NCI-H2081 (cell line): ENCODE measurements around the gene RNASE8.
"Not testable (repeated sequence)": the region's sequence is repeated elsewhere in the genome, so short reads cannot be mapped to it uniquely, and the experiment has no call there.

Source experiments
- DNase-seq, 2 experiments: peaks; one replicate each; lab custom pipeline; 2025; lab: John Stamatoyannopoulos, UW

Gene RNASE8

GRCh38 chr14:21030531-21030930, 27.1 kb upstream of the RNASE8 start:
- no peak for DNase-seq

GRCh38 chr14:21032326-21033132, 25.1 kb upstream of the RNASE8 start:
- DNase-seq = no peak

- DNase-seq = no peak
These were observed 24.4 kb upstream of the RNASE8 start for GRCh38 chr14:21033133-21033698.

- DNase-seq = no peak
These were observed 22.9 kb upstream of the RNASE8 start, which contains the start of gene RNASE13 for GRCh38 chr14:21034707-21035106. TSS of gene RNASE13 (minus strand) at chr14:21034807. CDS start at chr14:21034288, 519 bp downstream.

GRCh38 chr14:21036751-21037150, 20.9 kb upstream of the RNASE8 start:
- no peak for DNase-seq

DNA sequence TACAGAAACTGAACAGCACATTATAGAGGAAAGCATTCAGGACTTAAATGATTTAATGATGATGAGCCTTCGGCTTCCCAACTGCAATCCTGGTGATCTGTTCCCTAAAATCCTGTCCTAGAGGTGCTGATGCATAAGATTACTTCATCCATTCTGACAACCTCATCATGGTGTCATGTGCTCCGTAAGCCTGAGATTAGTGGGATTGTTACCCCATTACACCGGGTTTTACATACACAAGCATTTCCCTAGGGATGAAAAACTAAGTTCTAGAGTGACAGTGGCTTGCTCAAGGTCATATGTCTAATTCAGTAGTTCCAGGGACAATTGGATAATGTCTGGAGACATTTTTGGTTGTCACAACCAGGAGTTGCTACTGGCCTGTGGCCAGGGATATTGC, 20.5 kb upstream of the RNASE8 start:
- no peak for DNase-seq

- DNase-seq = no peak
These were observed 18.9 kb upstream of the RNASE8 start for GRCh38 chr14:21038441-21039422.

GRCh38 chr14:21039585-21040369, 17.8 kb upstream of the RNASE8 start:
- peak in 1 of 2 experiments; percentile 2 for DNase-seq

DNA sequence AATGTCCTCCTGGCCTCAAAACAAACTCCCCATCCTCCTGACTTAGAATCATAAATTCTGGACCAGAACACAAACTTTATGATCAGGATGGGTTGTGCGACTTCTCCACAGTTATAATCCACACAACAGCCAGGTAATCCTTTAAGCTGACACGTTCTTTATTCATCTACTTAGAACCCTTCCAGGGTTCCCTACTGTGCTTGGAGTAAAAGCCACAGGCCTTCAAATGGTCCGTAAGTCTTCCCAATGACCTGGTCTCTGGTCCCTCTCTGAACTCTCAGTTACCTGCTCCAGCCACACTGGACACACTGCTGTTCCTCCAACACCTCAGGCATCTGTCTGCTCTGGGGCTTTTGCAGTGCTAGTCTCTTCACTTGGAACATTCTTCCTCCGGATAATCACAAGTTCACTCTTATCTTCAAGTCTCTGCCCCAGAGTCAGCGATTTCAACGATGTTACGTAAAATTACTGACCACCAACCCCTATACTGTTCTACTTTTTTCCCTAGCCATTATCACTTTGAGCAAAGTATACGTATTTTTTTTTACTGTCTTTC, 17.2 kb upstream of the RNASE8 start:
- no peak for DNase-seq

DNA sequence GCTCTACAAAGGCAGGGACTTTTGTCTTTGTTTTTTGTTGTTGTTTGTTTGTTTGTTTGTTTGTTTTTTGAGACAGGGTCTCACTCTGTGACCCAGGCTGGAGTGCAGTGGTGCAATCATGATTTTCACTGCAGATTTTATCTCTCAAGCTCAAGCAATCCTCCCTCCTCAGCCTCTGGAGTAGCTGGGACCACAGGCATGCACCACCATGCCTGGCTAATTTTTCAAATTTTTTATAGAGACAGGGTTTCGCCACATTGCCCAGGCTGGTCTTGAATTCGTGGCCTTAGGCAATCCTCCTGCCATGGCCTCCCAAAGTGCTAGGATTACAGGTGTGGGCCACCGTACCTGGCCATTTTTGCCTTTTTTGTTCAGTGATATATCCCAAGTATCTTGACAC, 16.7 kb upstream of the RNASE8 start:
- not testable (repeated sequence) for DNase-seq

DNA sequence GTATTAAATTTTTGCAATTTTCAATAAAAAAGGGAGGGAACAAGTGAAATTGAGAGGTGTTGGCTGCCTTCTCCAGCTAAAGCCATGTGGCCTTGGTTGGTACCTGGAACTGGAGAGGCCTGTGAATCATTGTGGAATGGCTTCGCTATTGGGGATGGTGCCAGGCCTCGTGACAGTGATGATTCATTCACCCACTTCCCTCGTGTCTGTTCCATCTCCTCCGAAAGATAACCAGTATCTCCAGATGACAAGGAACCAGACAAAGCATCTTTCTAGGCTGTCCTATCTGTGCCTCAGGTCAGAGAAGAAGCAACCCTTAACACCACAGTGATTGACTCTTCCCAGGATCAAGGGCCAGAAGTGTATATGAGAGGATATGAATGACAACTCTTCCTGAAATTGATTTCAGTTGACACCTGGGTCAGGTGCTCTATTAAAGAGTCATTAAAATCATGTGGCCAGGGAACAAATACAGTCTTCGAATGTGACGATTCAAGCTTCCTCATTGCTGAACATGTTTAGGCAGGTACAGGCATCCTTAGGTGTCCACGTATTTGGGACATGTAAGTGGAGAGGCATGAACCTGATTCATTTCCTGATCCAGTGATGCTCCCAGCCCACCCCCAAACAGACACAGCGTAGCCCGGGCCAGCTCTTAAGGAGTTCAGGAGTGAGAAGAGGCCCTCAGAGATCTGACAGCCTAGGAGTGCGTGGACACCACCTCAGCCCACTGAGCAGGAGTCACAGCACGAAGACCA, 15.8 kb upstream of the RNASE8 start, which contains the start of gene RNASE7:
Gene RNASE7, plus strand, starts transcription at position 687 of the 758 bp plus-strand sequence. CDS start 631 bp downstream, outside the sequence.
- no peak for DNase-seq

GRCh38 chr14:21042918-21043317, 14.7 kb upstream of the RNASE8 start:
- DNase-seq = no peak

GRCh38 chr14:21043387-21043973, 14.1 kb upstream of the RNASE8 start:
- no peak for DNase-seq

GRCh38 chr14:21043974-21044618, 13.5 kb upstream of the RNASE8 start:
- DNase-seq = no peak

GRCh38 chr14:21047378-21047781, 10.2 kb upstream of the RNASE8 start:
- DNase-seq = no peak

GRCh38 chr14:21048638-21049037, 9.0 kb upstream of the RNASE8 start:
- DNase-seq = no peak

DNA sequence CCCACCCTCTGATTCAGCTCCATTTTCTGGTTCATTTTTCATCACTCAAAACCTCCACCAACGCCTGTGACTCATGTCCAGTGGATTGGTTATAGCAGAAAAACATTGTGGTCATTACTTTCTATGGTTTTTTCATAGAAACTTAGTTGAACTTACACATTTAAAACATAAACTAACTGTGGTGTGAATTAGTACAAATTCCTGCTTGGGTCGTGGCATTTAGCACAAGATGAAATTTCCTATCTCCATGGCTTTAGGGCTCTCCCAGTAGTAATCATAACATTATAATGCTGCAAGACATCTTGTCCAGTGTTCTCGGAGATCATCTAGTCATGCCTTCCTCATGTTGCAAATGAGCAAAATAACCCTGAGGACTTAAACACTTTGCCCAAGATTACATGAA, 8.3 kb upstream of the RNASE8 start:
- DNase-seq = no peak

DNA sequence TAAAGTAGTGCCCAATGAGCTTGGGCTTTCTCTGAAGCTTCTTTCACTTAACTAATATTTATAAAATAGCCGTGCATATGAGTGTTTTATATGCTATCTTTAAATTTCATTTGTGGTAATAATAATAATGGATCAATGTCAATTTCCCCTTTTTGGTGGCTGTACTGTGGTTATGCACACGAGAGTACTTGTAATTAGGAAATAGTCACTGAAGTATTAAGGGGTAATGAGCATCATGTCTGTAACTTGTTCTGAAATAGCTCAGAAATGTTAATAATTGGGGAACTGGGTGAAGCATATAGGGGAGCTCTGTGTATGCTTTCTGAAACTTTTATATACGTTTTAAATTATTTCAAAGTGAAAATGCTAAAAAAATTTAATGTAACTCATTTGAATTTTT, 7.0 kb upstream of the RNASE8 start:
- DNase-seq = no peak
